ENCODE data around the gene EPC1.

The EPC1 gene

DNA sequence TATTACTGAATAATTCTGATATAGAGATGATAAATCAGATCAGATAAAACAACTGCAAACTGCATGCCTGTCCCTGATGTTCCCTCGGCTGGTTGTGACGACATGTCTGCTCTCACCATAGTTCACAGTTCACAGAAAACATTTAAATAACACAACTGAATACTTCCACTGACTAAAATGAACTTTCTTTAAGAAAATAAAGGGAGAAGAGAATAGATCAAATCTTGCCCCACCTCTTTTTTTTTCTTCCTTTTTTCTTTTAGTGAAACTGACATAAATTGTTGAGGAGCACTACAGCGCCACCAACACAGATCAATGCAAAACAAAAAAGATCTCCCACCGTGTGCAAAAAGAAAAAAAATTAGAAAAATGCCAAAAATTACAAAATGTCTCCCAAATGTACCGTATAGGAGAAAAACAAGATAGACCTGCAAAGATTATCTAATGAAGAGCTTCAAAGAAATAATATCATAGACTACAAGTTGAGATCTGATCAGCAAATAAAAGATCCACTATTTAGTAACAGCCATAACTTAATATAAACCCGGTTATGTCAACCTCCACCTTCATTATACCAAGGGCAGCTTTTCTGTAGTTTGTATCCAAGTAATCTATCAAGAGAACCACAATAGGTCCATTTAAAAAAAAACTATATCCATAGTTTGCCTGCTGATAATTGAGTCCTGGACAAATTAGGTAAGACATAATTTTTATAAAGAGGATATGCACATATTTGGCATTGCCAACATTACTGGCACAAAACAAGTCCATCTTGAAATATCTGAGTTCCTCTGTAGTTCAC, 30.7 kb upstream of the EPC1 start:
- peak overlapping the region; percentile 77 for H3K4me3 ChIP-seq (ENCODE audit: low read depth, low read length)
- in situ Hi-C loops (cut with HindIII; ENCODE audit: low pct_ligation_motif_present, low sequenced_read_pairs): no loop called here
- H3K27ac ChIP-seq: peak overlapping the region; percentile 87
- DNase-seq: peak; percentile 47
- H3K36me3 ChIP-seq (replicated peaks): no peaks in the 10 kb centered on the region
- no peaks in the 10 kb centered on the region for H3K27me3 ChIP-seq (replicated peaks)
- TF ChIP-seq, protein P1, sequence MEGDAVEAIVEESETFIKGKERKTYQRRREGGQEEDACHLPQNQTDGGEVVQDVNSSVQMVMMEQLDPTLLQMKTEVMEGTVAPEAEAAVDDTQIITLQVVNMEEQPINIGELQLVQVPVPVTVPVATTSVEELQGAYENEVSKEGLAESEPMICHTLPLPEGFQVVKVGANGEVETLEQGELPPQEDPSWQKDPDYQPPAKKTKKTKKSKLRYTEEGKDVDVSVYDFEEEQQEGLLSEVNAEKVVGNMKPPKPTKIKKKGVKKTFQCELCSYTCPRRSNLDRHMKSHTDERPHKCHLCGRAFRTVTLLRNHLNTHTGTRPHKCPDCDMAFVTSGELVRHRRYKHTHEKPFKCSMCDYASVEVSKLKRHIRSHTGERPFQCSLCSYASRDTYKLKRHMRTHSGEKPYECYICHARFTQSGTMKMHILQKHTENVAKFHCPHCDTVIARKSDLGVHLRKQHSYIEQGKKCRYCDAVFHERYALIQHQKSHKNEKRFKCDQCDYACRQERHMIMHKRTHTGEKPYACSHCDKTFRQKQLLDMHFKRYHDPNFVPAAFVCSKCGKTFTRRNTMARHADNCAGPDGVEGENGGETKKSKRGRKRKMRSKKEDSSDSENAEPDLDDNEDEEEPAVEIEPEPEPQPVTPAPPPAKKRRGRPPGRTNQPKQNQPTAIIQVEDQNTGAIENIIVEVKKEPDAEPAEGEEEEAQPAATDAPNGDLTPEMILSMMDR (IDR thresholded peaks at IDR 0.05; ENCODE audit: low read depth, low read length, missing control alignments): peak; percentile 53

DNA sequence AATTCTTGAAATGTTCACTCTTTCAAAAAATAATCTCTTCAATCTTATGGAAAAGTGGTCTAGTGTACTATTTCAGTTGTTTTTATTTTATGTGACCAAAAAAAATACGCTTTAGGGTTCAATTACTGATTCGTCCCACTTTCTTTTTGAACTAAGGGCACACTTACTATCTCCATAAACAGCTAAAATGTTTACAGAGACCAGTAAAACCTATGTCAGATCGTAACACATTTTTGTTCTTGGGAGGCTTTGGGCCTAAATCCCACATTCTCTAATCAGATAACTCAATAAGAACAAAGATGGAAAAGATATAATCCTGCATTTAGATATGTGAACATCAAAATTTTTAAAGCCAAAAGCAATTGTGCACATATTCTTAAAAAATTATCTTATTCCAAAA, 29.8 kb upstream of the EPC1 start:
- Histone ChIP-seq H3K27ac (peak overlapping the region; percentile 87), H3K36me3 (replicated peaks) (no peaks in the 10 kb centered on the region), H3K4me3 (ENCODE audit: low read depth, low read length) (peak overlapping the region; percentile 77), H3K27me3 (replicated peaks) (no peaks in the 10 kb centered on the region)
- in situ Hi-C loops (cut with HindIII; ENCODE audit: low pct_ligation_motif_present, low sequenced_read_pairs): no loop called here
- no peak for DNase-seq
- TF ChIP-seq, protein P1 (IDR thresholded peaks at IDR 0.05; ENCODE audit: low read depth, low read length, missing control alignments): no peak

DNA sequence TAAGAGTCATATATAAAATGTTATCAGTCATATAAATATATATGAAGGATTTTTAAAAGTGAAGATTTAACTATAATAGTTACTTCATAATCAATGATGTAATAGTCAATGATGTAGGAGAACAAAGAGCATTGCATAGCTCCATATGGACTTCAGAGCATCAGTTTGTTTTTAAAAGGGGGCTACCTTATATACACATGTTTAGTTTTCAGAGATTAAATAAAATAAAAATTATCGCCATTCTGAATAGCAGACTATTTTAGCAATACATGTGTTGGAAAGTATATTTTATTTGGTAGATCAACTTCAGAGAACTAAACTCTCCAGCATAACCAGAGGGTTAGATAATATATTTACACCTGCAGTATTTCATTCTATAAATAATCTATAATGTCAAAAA, 29.1 kb upstream of the EPC1 start:
- no peaks in the 10 kb centered on the region for H3K27me3 ChIP-seq (replicated peaks)
- DNase-seq: no peak
- in situ Hi-C loops (cut with HindIII; ENCODE audit: low pct_ligation_motif_present, low sequenced_read_pairs): no loop called here
- H3K4me3 ChIP-seq (ENCODE audit: low read depth, low read length): peak overlapping the region; percentile 77
- TF ChIP-seq, protein P1 (IDR thresholded peaks at IDR 0.05; ENCODE audit: low read depth, low read length, missing control alignments): no peak
- no peaks in the 10 kb centered on the region for H3K36me3 ChIP-seq (replicated peaks)
- no peak overlapping the region for H3K27ac ChIP-seq

DNA sequence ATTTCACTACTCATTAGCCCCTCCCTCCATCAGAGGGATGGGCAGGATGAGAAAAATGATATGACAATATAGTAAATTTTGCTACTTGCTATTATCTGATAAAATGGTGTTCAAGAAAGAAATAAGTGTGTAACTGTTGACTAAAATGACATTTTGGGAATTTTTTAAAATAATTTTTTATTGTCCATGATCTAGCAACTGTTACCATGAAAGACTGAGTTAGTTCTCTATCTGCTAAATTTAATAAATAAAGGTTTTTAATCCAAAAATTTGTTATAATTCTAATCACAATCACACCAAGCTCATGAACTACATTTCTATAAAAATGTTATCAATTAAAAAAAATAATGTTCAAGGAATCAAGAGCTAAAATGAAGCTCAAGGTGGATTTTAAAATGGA, 28.7 kb upstream of the EPC1 start:
- H3K4me3 ChIP-seq (ENCODE audit: low read depth, low read length): no peak overlapping the region
- H3K36me3 ChIP-seq (replicated peaks): no peaks in the 10 kb centered on the region
- no peak for DNase-seq
- TF ChIP-seq, protein P1 (IDR thresholded peaks at IDR 0.05; ENCODE audit: low read depth, low read length, missing control alignments): no peak
- H3K27me3 ChIP-seq (replicated peaks): no peaks in the 10 kb centered on the region
- no peak overlapping the region for H3K27ac ChIP-seq
- in situ Hi-C loops (cut with HindIII; ENCODE audit: low pct_ligation_motif_present, low sequenced_read_pairs): no loop called here

DNA sequence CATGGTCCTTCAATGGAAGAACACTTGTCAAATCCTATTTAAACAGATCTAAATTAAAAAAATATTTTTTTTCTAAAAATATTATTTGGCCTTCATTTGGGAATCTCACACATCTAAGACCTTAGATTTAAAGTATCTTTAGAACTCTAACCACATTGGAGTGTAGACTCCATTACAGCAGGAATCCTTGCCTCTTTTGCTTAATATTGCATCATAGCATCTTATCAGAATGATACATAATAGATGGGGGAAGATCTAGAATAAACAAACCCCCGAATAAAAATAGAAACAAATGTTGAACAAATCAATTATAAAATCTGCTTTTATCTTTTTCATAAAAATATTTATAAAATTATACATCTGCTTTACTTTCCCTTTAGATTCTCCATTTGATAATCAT, 27.6 kb upstream of the EPC1 start:
- no peak for DNase-seq
- TF ChIP-seq, protein P1 (IDR thresholded peaks at IDR 0.05; ENCODE audit: low read depth, low read length, missing control alignments): no peak
- no peak overlapping the region for H3K27ac ChIP-seq
- no peaks in the 10 kb centered on the region for H3K36me3 ChIP-seq (replicated peaks)
- H3K27me3 ChIP-seq (replicated peaks): no peaks in the 10 kb centered on the region
- no peak overlapping the region for H3K4me3 ChIP-seq (ENCODE audit: low read depth, low read length)
- in situ Hi-C loops (cut with HindIII; ENCODE audit: low pct_ligation_motif_present, low sequenced_read_pairs): no loop called here

DNA sequence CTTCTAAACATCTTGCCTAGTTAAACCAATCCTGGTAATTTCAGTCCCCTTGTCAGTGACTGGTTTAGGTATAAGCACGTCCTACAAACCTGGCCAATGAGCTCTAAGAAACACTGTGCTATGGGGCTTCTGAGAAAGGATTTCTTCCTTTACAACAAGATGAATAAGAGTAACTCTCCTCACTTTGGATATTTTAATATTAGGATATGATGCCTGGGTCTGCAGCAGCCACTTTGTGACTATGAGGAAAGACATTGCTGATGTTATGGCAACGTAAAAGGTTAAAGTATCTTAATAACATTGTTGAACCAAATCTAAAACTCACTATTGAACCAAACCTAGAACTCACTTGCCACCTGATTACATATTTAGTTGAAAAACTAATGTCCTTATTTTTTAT, 26.5 kb upstream of the EPC1 start:
- no peaks in the 10 kb centered on the region for H3K27me3 ChIP-seq (replicated peaks)
- no peak for DNase-seq
- no peak overlapping the region for H3K27ac ChIP-seq
- TF ChIP-seq, protein P1 (IDR thresholded peaks at IDR 0.05; ENCODE audit: low read depth, low read length, missing control alignments): no peak
- H3K4me3 ChIP-seq (ENCODE audit: low read depth, low read length): no peak overlapping the region
- in situ Hi-C loops (cut with HindIII; ENCODE audit: low pct_ligation_motif_present, low sequenced_read_pairs): no loop called here
- no peaks in the 10 kb centered on the region for H3K36me3 ChIP-seq (replicated peaks)

Measured in brain microvascular endothelial cell (primary cell).